ENCODE results near the gene ZNF860.
A peak's percentile ranks its signal among the peaks of the same experiment; 100 is the strongest.

The ZNF860 gene

GRCh38 chr3:32026593-32026992 is 45.0 kb downstream of the ZNF860 start:
- peak overlapping the region; percentile 89 for H3K27ac ChIP-seq (ENCODE audit: low read depth, low read length, poor library complexity, severe bottlenecking)
- H4K20me1 ChIP-seq (ENCODE audit: insufficient read depth, low read length): no peaks in the 10 kb centered on the region
- no peaks in the 10 kb centered on the region for H3K36me3 ChIP-seq (ENCODE audit: insufficient read depth, low read length)
- peak overlapping the region; percentile 72 for H3K4me2 ChIP-seq (ENCODE audit: low read length)
- H3K4me1 ChIP-seq (ENCODE audit: insufficient read depth, low read length, severe bottlenecking): peaks cover 18% of the 10 kb centered on the region
- peak overlapping the region; percentile 27 for H3K4me3 ChIP-seq (ENCODE audit: low read depth, low read length, poor library complexity, severe bottlenecking)
- H3K9me3 ChIP-seq (ENCODE audit: low read length): no peaks in the 10 kb centered on the region
- peak overlapping the region; percentile 39 for H3K9ac ChIP-seq (ENCODE audit: low read length)
- no peak for TF ChIP-seq CTCF (IDR thresholded peaks at IDR 0.05; ENCODE audit: low read length)
- no peak for TF ChIP-seq EZH2 (IDR thresholded peaks at IDR 0.05; ENCODE audit: borderline replicate concordance, low read length)
- no peaks in the 10 kb centered on the region for H3K79me2 ChIP-seq (ENCODE audit: insufficient read depth, low read length)
- no peaks in the 10 kb centered on the region for H3K9me2 ChIP-seq (ENCODE audit: low read depth, low read length)
- no peaks in the 10 kb centered on the region for H3F3A ChIP-seq (ENCODE audit: insufficient read depth, low read length)
- H2AFZ ChIP-seq (ENCODE audit: low read length): peak overlapping the region; percentile 100
- H3K27me3 ChIP-seq (ENCODE audit: insufficient read depth, low read length): no peaks in the 10 kb centered on the region

GRCh38 chr3:32037932-32038267 is 56.4 kb downstream of the ZNF860 start:
- Histone ChIP-seq H3K9ac (ENCODE audit: low read length) (no peak overlapping the region), H3K4me1 (ENCODE audit: insufficient read depth, low read length, severe bottlenecking) (peaks cover 9% of the 10 kb centered on the region), H3K27ac (ENCODE audit: low read depth, low read length, poor library complexity, severe bottlenecking) (no peak overlapping the region), H3K4me3 (ENCODE audit: low read depth, low read length, poor library complexity, severe bottlenecking) (no peak overlapping the region), H3K36me3 (ENCODE audit: insufficient read depth, low read length) (no peaks in the 10 kb centered on the region), H3K4me2 (ENCODE audit: low read length) (no peak overlapping the region), H3K79me2 (ENCODE audit: insufficient read depth, low read length) (no peaks in the 10 kb centered on the region), H3K9me3 (ENCODE audit: low read length) (no peaks in the 10 kb centered on the region), H3K27me3 (ENCODE audit: insufficient read depth, low read length) (no peaks in the 10 kb centered on the region), H3K9me2 (ENCODE audit: low read depth, low read length) (no peaks in the 10 kb centered on the region), H2AFZ (ENCODE audit: low read length) (no peak overlapping the region), H3F3A (ENCODE audit: insufficient read depth, low read length) (no peaks in the 10 kb centered on the region), H4K20me1 (ENCODE audit: insufficient read depth, low read length) (no peaks in the 10 kb centered on the region)
- TF ChIP-seq EZH2 (IDR thresholded peaks at IDR 0.05; ENCODE audit: borderline replicate concordance, low read length) (no peak), CTCF (IDR thresholded peaks at IDR 0.05; ENCODE audit: low read length) (no peak)

GRCh38 chr3:32041316-32041715 is 59.8 kb downstream of the ZNF860 start:
- H2AFZ ChIP-seq (ENCODE audit: low read length): no peak overlapping the region
- H3K27ac ChIP-seq (ENCODE audit: low read depth, low read length, poor library complexity, severe bottlenecking): no peak overlapping the region
- no peaks in the 10 kb centered on the region for H3K79me2 ChIP-seq (ENCODE audit: insufficient read depth, low read length)
- H3K4me3 ChIP-seq (ENCODE audit: low read depth, low read length, poor library complexity, severe bottlenecking): no peak overlapping the region
- peaks cover 19% of the 10 kb centered on the region for H3K4me1 ChIP-seq (ENCODE audit: insufficient read depth, low read length, severe bottlenecking)
- no peaks in the 10 kb centered on the region for H3K27me3 ChIP-seq (ENCODE audit: insufficient read depth, low read length)
- H3K9me2 ChIP-seq (ENCODE audit: low read depth, low read length): no peaks in the 10 kb centered on the region
- no peaks in the 10 kb centered on the region for H4K20me1 ChIP-seq (ENCODE audit: insufficient read depth, low read length)
- no peaks in the 10 kb centered on the region for H3K36me3 ChIP-seq (ENCODE audit: insufficient read depth, low read length)
- no peak overlapping the region for H3K4me2 ChIP-seq (ENCODE audit: low read length)
- peaks cover 2% of the 10 kb centered on the region; the same call in 1 of the 2 replicates for H3K9me3 ChIP-seq (ENCODE audit: low read length)
- TF ChIP-seq CTCF (IDR thresholded peaks at IDR 0.05; ENCODE audit: low read length) (no peak), EZH2 (IDR thresholded peaks at IDR 0.05; ENCODE audit: borderline replicate concordance, low read length) (no peak)
- no peaks in the 10 kb centered on the region; the same call in 1 of the 2 replicates for H3F3A ChIP-seq (ENCODE audit: insufficient read depth, low read length)
- no peak overlapping the region for H3K9ac ChIP-seq (ENCODE audit: low read length)

All from OCI-LY1 (cell line).